H1 (cell line): ENCODE data around the gene ZHX3. TPM values are rescaled to one million over a fixed set of nuclear protein-coding genes. Genes with fewer than 3 reads are reported as not detected.

ENCODE experiments used
- CTCF ChIA-PET: fragments of 300-600 bp; sonication (Branson Sonifier 250); formaldehyde crosslinking; loops from one replicate; lab custom pipeline; 2021; ENCODE audit not compliant: partially characterized antibody; lab: Charles Lee
- POLR2A ChIA-PET: fragments of 300-600 bp; sonication (Branson Sonifier 250); formaldehyde crosslinking; loops from one replicate; lab custom pipeline; 2021; ENCODE audit warnings: inconsistent platforms; ENCODE audit not compliant: partially characterized antibody; lab: Charles Lee
- DNase-seq, 2 experiments: peaks; one replicate each; pipeline versions ENCODE4 v3.0.0 to v3.0.0-alpha.2; 2010 to 2022; ENCODE audit warnings: low spot score in 2 of 2, low read depth in 1 of 2, mixed read lengths in 1 of 2
- FAIRE-seq: peaks from 2 replicates; lab custom pipeline; 2011; peaks lifted over from hg19 to GRCh38; lab: Jason Lieb, UNC
- H2AFZ ChIP-seq: 2 replicates; pipeline ENCODE4 v1.8.1; 2012; ENCODE audit warnings: low read length, inconsistent platforms
- H2AK5ac ChIP-seq: 2 replicates; pipeline ENCODE4 v1.6.1; 2013; ENCODE audit warnings: low read depth, low read length
- H2BK120ac ChIP-seq: replicated peaks from 2 replicates; pipeline ENCODE3; 2013; ENCODE audit warnings: low read depth, low read length, inconsistent platforms
- H2BK12ac ChIP-seq: 2 replicates; pipeline ENCODE4 v1.6.1; 2013; ENCODE audit warnings: low read depth, low read length
- H2BK15ac ChIP-seq: 2 replicates; pipeline ENCODE4 v1.6.1; 2013; ENCODE audit warnings: low read length
- H2BK20ac ChIP-seq: 2 replicates; pipeline ENCODE4 v1.6.1; 2013; ENCODE audit warnings: low read length
- H2BK5ac ChIP-seq: 2 replicates; pipeline ENCODE4 v1.6.1; 2013; ENCODE audit warnings: low read depth, low read length
- H3K14ac ChIP-seq: 2 replicates; pipeline ENCODE4 v1.6.1; 2013; ENCODE audit warnings: inconsistent platforms; ENCODE audit not compliant: insufficient read length
- H3K18ac ChIP-seq: 2 replicates; pipeline ENCODE4 v1.6.1; 2013; ENCODE audit warnings: low read length; ENCODE audit errors: extremely low read depth
- H3K23ac ChIP-seq: 2 replicates; pipeline ENCODE4 v1.6.1; 2013; ENCODE audit warnings: inconsistent platforms; ENCODE audit not compliant: insufficient read length
- H3K23me2 ChIP-seq: 2 replicates; pipeline ENCODE4 v1.6.1; 2013; ENCODE audit warnings: low read depth, low read length
- H3K27ac ChIP-seq: 2 replicates; pipeline ENCODE4 v1.6.1; 2011; ENCODE audit warnings: low read depth, low read length, inconsistent platforms
- H3K27me3 ChIP-seq, 4 experiments: replicated peaks in 1 of 4; 1 replicate in 1 of 4; 2 replicates in 3 of 4; pipeline versions ENCODE4 v1.6.1 to v1.8.1; 2011 to 2013; ENCODE audit warnings: low read length in 3 of 4, mild to moderate bottlenecking in 3 of 4, inconsistent platforms in 2 of 4, mixed read lengths in 2 of 4, moderate library complexity in 1 of 4; ENCODE audit not compliant: control insufficient read depth in 3 of 4, insufficient read depth in 3 of 4; ENCODE audit errors: extremely low read depth in 1 of 4
- H3K36me3 ChIP-seq, 4 experiments: 2 replicates each; pipeline versions ENCODE4 v1.6.1 to v1.8.1; 2011 to 2013; ENCODE audit warnings: mild to moderate bottlenecking in 4 of 4, low read length in 3 of 4, moderate library complexity in 2 of 4, control low read depth in 1 of 4, inconsistent platforms in 1 of 4; ENCODE audit not compliant: insufficient read depth in 4 of 4, control insufficient read depth in 2 of 4
- H3K4ac ChIP-seq: replicated peaks from 2 replicates; pipeline ENCODE3; 2013; ENCODE audit warnings: low read length, low read depth, mixed read lengths, inconsistent platforms; ENCODE audit not compliant: insufficient read length
- H3K4me1 ChIP-seq, 4 experiments: replicated peaks in 1 of 4; 1 replicate in 1 of 4; 2 replicates in 3 of 4; pipeline versions ENCODE4 v1.6.1 to v1.8.1; 2011 to 2013; ENCODE audit warnings: low read length in 3 of 4, inconsistent platforms in 2 of 4, mixed read lengths in 1 of 4; ENCODE audit not compliant: insufficient read depth in 4 of 4, control insufficient read depth in 3 of 4
- H3K4me2 ChIP-seq, 2 experiments: 2 replicates each; pipeline versions ENCODE4 v1.6.1 to v1.8.1; 2011 to 2013; ENCODE audit warnings: low read depth in 2 of 2, low read length in 2 of 2, control low read depth in 1 of 2, inconsistent platforms in 1 of 2, mild to moderate bottlenecking in 1 of 2; ENCODE audit not compliant: insufficient read depth in 1 of 2
- H3K4me3 ChIP-seq, 4 experiments: fragments of 200-600, 300-600 bp in 1 of 4; sonication (generic), shearing (Covaris generic), sonication (Bioruptor Twin) in 1 of 4; 2 replicates each; pipeline versions ENCODE4 v1.5.1 to v1.8.1; 2011 to 2016; ENCODE audit warnings: low read length in 4 of 4, low read depth in 3 of 4, control low read depth in 2 of 4, inconsistent platforms in 2 of 4, mild to moderate bottlenecking in 2 of 4, mixed read lengths in 1 of 4, moderate library complexity in 1 of 4; ENCODE audit not compliant: insufficient read depth in 2 of 4; ENCODE audit errors: extremely low read depth in 1 of 4
- H3K56ac ChIP-seq: replicated peaks from 2 replicates; pipeline ENCODE3; 2013; ENCODE audit warnings: low read depth, mild to moderate bottlenecking, mixed read lengths, low read length, inconsistent platforms; ENCODE audit not compliant: insufficient read length
- H3K79me1 ChIP-seq: 2 replicates; pipeline ENCODE4 v1.6.1; 2013; ENCODE audit warnings: low read depth, low read length, control low read depth
- H3K79me2 ChIP-seq, 2 experiments: 2 replicates each; pipeline versions ENCODE4 v1.6.1 to v1.8.1; 2012 to 2013; ENCODE audit warnings: low read length in 2 of 2, mild to moderate bottlenecking in 2 of 2, inconsistent platforms in 1 of 2; ENCODE audit not compliant: insufficient read depth in 2 of 2, control insufficient read depth in 1 of 2
- H3K9ac ChIP-seq, 4 experiments: replicated peaks in 1 of 4; 1 replicate in 1 of 4; 2 replicates in 3 of 4; pipeline versions ENCODE4 v1.6.1 to v1.8.1; 2011 to 2013; ENCODE audit warnings: low read depth in 3 of 4, low read length in 3 of 4, control low read depth in 2 of 4, mild to moderate bottlenecking in 2 of 4, moderate library complexity in 2 of 4, inconsistent platforms in 1 of 4; ENCODE audit errors: extremely low read depth in 1 of 4
- H3K9me3 ChIP-seq, 2 experiments: 2 replicates each; pipeline versions ENCODE4 v1.6.1 to v1.8.1; 2012 to 2013; ENCODE audit warnings: mild to moderate bottlenecking in 2 of 2, moderate library complexity in 2 of 2, control low read depth in 1 of 2, inconsistent platforms in 1 of 2, low read depth in 1 of 2, low read length in 1 of 2, mixed read lengths in 1 of 2; ENCODE audit not compliant: insufficient read depth in 2 of 2
- H4K20me1 ChIP-seq, 2 experiments: replicated peaks in 1 of 2; 2 replicates each; pipeline versions ENCODE3 to v1.8.1; 2011 to 2013; ENCODE audit warnings: inconsistent platforms in 2 of 2, low read length in 2 of 2, mild to moderate bottlenecking in 1 of 2; ENCODE audit not compliant: insufficient read depth in 2 of 2, control insufficient read depth in 1 of 2
- H4K5ac ChIP-seq: 2 replicates; pipeline ENCODE4 v1.6.1; 2013; ENCODE audit warnings: low read length, low read depth, mixed read lengths, inconsistent platforms; ENCODE audit not compliant: insufficient read length
- H4K8ac ChIP-seq: 2 replicates; pipeline ENCODE4 v1.8.0; 2013; ENCODE audit warnings: mild to moderate bottlenecking, moderate library complexity, low read length, inconsistent platforms; ENCODE audit not compliant: insufficient read depth; ENCODE audit errors: extremely low read depth
- H4K91ac ChIP-seq: replicated peaks from 2 replicates; pipeline ENCODE3; 2013; ENCODE audit warnings: low read length, mixed read lengths, inconsistent platforms; ENCODE audit not compliant: insufficient read length
- E2F6 ChIP-seq: IDR thresholded peaks from 2 replicates; pipeline ENCODE4 v1.6.1; 2012; ENCODE audit warnings: inconsistent platforms
- POLR2A ChIP-seq, 2 experiments: IDR thresholded peaks; 1 replicate in 1 of 2; 2 replicates in 1 of 2; pipeline ENCODE4 v1.6.1; 2011; ENCODE audit warnings: low read depth in 2 of 2, low read length in 2 of 2, mild to moderate bottlenecking in 2 of 2; ENCODE audit errors: control extremely low read depth in 1 of 2
- RXRA ChIP-seq: IDR thresholded peaks from 2 replicates; pipeline ENCODE4 v1.6.1; 2011; ENCODE audit warnings: low read depth, mild to moderate bottlenecking, low read length, moderate library complexity; ENCODE audit not compliant: insufficient read depth
- WGBS, 2 experiments: shearing (Covaris generic) in 1 of 2; methylation state at CpG; one replicate each; pipeline versions ENCODE4 v1.1.6 to v1.1.7; 2013 to 2015; ENCODE audit warnings: low lambda C conversion rate in 2 of 2, mixed read lengths in 2 of 2, inconsistent platforms in 1 of 2, low coverage in 1 of 2, missing lambda C conversion rate in 1 of 2; ENCODE audit not compliant: insufficient replicate concordance in 2 of 2, insufficient coverage in 1 of 2, insufficient read length in 1 of 2; ENCODE audit errors: extremely low coverage in 1 of 2, missing lambda C conversion rate in 1 of 2; 5-methylcytosine and 5-hydroxymethylcytosine counted together
- polyA plus RNA-seq, 7 experiments: library from polyadenylated mRNA; depleted of rRNA in 3 of 7; stranded (reverse) in 5 of 7; unstranded in 2 of 7; fragments of >200 nt in 5 of 7; fragments of 200-250 nt in 2 of 7; gene quantifications; 1 replicate in 5 of 7; 2 replicates in 1 of 7; 4 replicates in 1 of 7; pipeline versions ENCODE4 v1.2.1 to v1.2.3, GENCODE V29; 2011 to 2013; ENCODE audit warnings: missing spikeins in 2 of 7, mixed read lengths in 2 of 7
- total RNA-seq: library from RNA; stranded (reverse); fragmentation: NEBNext Ultra II Directional; extraction: Animal tissue kit (Norgen Biotek cat#: 25700); gene quantifications from 2 replicates; pipeline ENCODE4 v1.2.1, GENCODE V29; 2021

ZHX3 gene
- total and polyA plus RNA-seq, 2 of the 8 experiments (the other 6 are each of a cell fraction or from before 2014, with no cell fraction given), result 1.00 to 7.8 TPM

GRCh38 chr20:41176711-41177552 is 140.6 kb downstream of the ZHX3 start:
- Histone ChIP-seq H4K20me1 (peaks cover 10 to 12% of the 10 kb centered on the region in 2 experiments), H4K5ac (no peak overlapping the region), H3K9ac (no peak overlapping the region), H3K56ac (no peak overlapping the region), H3K4ac (no peak overlapping the region), H3K18ac (no peak overlapping the region), H3K4me3 (no peak overlapping the region), H2BK12ac (no peak overlapping the region), H3K4me1 (peaks cover 0 to 4% (median 0%) of the 10 kb centered on the region in 4 experiments; a peak in 1 of 7 replicates), H3K4me2 (no peak overlapping the region), H4K8ac (no peak overlapping the region), H3K36me3 (peaks cover 19 to 46% (median 38%) of the 10 kb centered on the region in 4 experiments), H2BK5ac (no peak overlapping the region), H3K27me3 (no peaks in the 10 kb centered on the region), H3K9me3 (no peaks in the 10 kb centered on the region), H2BK20ac (no peak overlapping the region), H2AK5ac (no peak overlapping the region), H2BK120ac (no peak overlapping the region), H2BK15ac (no peak overlapping the region), H4K91ac (no peak overlapping the region), H3K27ac (no peak overlapping the region), H3K14ac (no peak overlapping the region), H2AFZ (no peak overlapping the region), H3K23ac (no peak overlapping the region), H3K23me2 (no peaks in the 10 kb centered on the region), H3K79me1 (no peaks in the 10 kb centered on the region; the same call in 1 of the 2 replicates), H3K79me2 (no peaks in the 10 kb centered on the region)
- ChIA-PET CTCF (interaction anchor here (0.6 to 7.3 kb wide), 7 partner anchors 25 to 208 kb away, joined by 3 to 112 read pairs (median 4); partner anchors contain the start of gene LPIN3), POLR2A (interaction anchor here (1.6 kb wide), 2 partner anchors 22 to 24 kb away, joined by 3 to 4 read pairs; no protein-coding TSS in a partner anchor)
- DNase-seq, result peak in 1 of 2 experiments; percentile 38
- no peak for TF ChIP-seq E2F6
- TF ChIP-seq RXRA, result no peak
- 0 out of 3 replicates have a peak, but pooled peaks of 1 of the 2 experiments have one; percentile 12 for TF ChIP-seq POLR2A (IDR thresholded peaks at IDR 0.05; ENCODE audit: control extremely low read depth in 1 of 2, low read depth in 2 of 2, low read length in 2 of 2)
- FAIRE-seq, result no peak
- WGBS, 2 experiments, result 85% methylated on average over 8 of the region's 8 CpGs; no CpG with 5 or more reads in 1 of the 2 experiments
